HCT116 (cell line): ENCODE measurements around the gene DGKZ. TPM values are rescaled to one million over a fixed set of nuclear protein-coding genes. Genes with fewer than 3 reads are reported as not detected.
A peak's percentile ranks its signal among the peaks of the same experiment; 100 is the strongest.

Source experiments
- ATAC-seq: fragments of 200-7000 bp; cut with Tn5 transposase; 2 replicates; pipeline ENCODE4 v1.9.1; 2020; ENCODE audit warnings: mild to moderate bottlenecking, moderate library complexity
- BruUV-seq: library from RNA; stranded (reverse); fragments of 400-500 nt; replicated peaks from 2 replicates; lab custom pipeline; 2021; lab: Mats Ljungman, UMichigan
- CTCF ChIA-PET: fragments of 300-600 bp; sonication (Branson Sonifier 250); formaldehyde crosslinking; loops from one replicate; lab custom pipeline; 2021; ENCODE audit warnings: antibody characterized with exemption; lab: Charles Lee
- POLR2A ChIA-PET: fragments of 300-600, 350-600 bp; sonication (Branson Sonifier 250); formaldehyde crosslinking; loops from one replicate; lab custom pipeline; 2021; ENCODE audit warnings: antibody characterized with exemption; lab: Charles Lee
- RAD21 ChIA-PET, 2 experiments: fragments of 300-600 bp; sonication (Branson Sonifier 250); formaldehyde crosslinking; loops; one replicate each; lab custom pipeline; 2023; ENCODE audit warnings: low total read pairs in 2 of 2; ENCODE audit not compliant: uncharacterized antibody in 2 of 2, unreplicated experiment in 2 of 2, low non-redundant PET in 1 of 2; lab: Charles Lee
- DNase-seq: peaks from one replicate; pipeline ENCODE4 v3.0.0-alpha.2; 2010; ENCODE audit warnings: low read depth, low spot score
- H2AFZ ChIP-seq: fragments of 200-600 bp; shearing (Covaris generic), sonication (generic); 2 replicates; pipeline ENCODE4 v1.6.1; 2017; ENCODE audit warnings: low read depth, mixed run types, mixed read lengths, antibody characterized with exemption, low read length; ENCODE audit not compliant: poor library complexity, severe bottlenecking
- H3K27ac ChIP-seq: 2 replicates; pipeline ENCODE4 v1.5.1; 2012; ENCODE audit warnings: low read depth, low read length
- H3K27me3 ChIP-seq: fragments of 200-600 bp; sonication (generic); 2 replicates; pipeline ENCODE4 v1.6.1; 2016; ENCODE audit warnings: mixed run types, low read length, mixed read lengths; ENCODE audit not compliant: insufficient read depth
- H3K36me3 ChIP-seq, 2 experiments: fragments of 200-500 bp in 1 of 2; fragments of 200-600 bp in 1 of 2; sonication (Bioruptor generic) in 1 of 2; sonication (generic) in 1 of 2; 2 replicates each; pipeline versions ENCODE4 v1.5.1 to v1.6.1; 2014 to 2016; ENCODE audit warnings: low read length in 2 of 2, inconsistent platforms in 1 of 2, mixed read lengths in 1 of 2, mixed run types in 1 of 2; ENCODE audit not compliant: insufficient read depth in 2 of 2, control insufficient read depth in 1 of 2
- H3K4me1 ChIP-seq, 2 experiments: fragments of 200-600 bp in 1 of 2; sonication (generic) in 1 of 2; 2 replicates each; pipeline versions ENCODE4 v1.5.1 to v1.6.1; 2012 to 2017; ENCODE audit warnings: low read length in 2 of 2, inconsistent platforms in 1 of 2, mild to moderate bottlenecking in 1 of 2, mixed read lengths in 1 of 2, mixed run types in 1 of 2, moderate library complexity in 1 of 2; ENCODE audit not compliant: insufficient read depth in 2 of 2, control insufficient read depth in 1 of 2
- H3K4me2 ChIP-seq: fragments of 200-600 bp; sonication (generic); 2 replicates; pipeline ENCODE4 v1.6.1; 2017; ENCODE audit warnings: mixed run types, low read length, mixed read lengths
- H3K4me3 ChIP-seq, 2 experiments: fragments of 200-600 bp in 1 of 2; sonication (generic) in 1 of 2; replicated peaks in 1 of 2; 2 replicates each; pipeline ENCODE4 v1.5.1; 2011 to 2016; ENCODE audit warnings: low read length in 2 of 2, control low read depth in 1 of 2, low read depth in 1 of 2, mild to moderate bottlenecking in 1 of 2, mixed read lengths in 1 of 2, mixed run types in 1 of 2
- H3K79me2 ChIP-seq: fragments of 200-600 bp; sonication (generic); 2 replicates; pipeline ENCODE4 v1.6.1; 2017; ENCODE audit warnings: mild to moderate bottlenecking, mixed run types, low read length, moderate library complexity, mixed read lengths; ENCODE audit not compliant: insufficient read depth
- H3K9ac ChIP-seq: fragments of 200-600 bp; sonication (generic); 2 replicates; pipeline ENCODE4 v1.6.1; 2016; ENCODE audit warnings: low read length, mixed read lengths
- H3K9me2 ChIP-seq: fragments of 200-600 bp; sonication (generic), shearing (Covaris generic); 2 replicates; pipeline ENCODE4 v1.6.1; 2017; ENCODE audit warnings: mixed run types, mild to moderate bottlenecking, moderate library complexity; ENCODE audit not compliant: insufficient read depth
- H3K9me3 ChIP-seq, 2 experiments: fragments of 200-500 bp in 1 of 2; fragments of 200-600 bp in 1 of 2; sonication (Bioruptor generic) in 1 of 2; sonication (generic) in 1 of 2; 2 replicates each; pipeline ENCODE4 v1.6.1; 2014 to 2017; ENCODE audit warnings: low read length in 2 of 2, mixed read lengths in 2 of 2, inconsistent platforms in 1 of 2, low read depth in 1 of 2, mild to moderate bottlenecking in 1 of 2, mixed run types in 1 of 2, moderate library complexity in 1 of 2; ENCODE audit not compliant: control insufficient read depth in 1 of 2, insufficient read depth in 1 of 2
- H4K20me1 ChIP-seq: fragments of 200-600 bp; sonication (generic), shearing (Covaris generic); 2 replicates; pipeline ENCODE4 v1.6.1; 2017; ENCODE audit warnings: mixed run types, mild to moderate bottlenecking, moderate library complexity; ENCODE audit not compliant: insufficient read depth
- EGR1 ChIP-seq: IDR thresholded peaks from 2 replicates; pipeline ENCODE4 v1.6.1; 2012; ENCODE audit warnings: low read depth
- EZH2phosphoT487 ChIP-seq: fragments of 200-600 bp; IDR thresholded peaks from 2 replicates; pipeline ENCODE4 v1.6.1; 2018; ENCODE audit warnings: antibody characterized with exemption, borderline replicate concordance
- FOSL1 ChIP-seq: IDR thresholded peaks from 2 replicates; pipeline ENCODE4 v1.6.1; 2012; ENCODE audit warnings: low read depth
- JUND ChIP-seq: IDR thresholded peaks from 2 replicates; pipeline ENCODE4 v1.6.1; 2012
- POLR2A ChIP-seq: IDR thresholded peaks from 2 replicates; pipeline ENCODE4 v1.7.0; 2011; ENCODE audit warnings: borderline replicate concordance; ENCODE audit not compliant: insufficient read depth, insufficient read length; ENCODE audit errors: extremely low read depth
- POLR2AphosphoS5 ChIP-seq: IDR thresholded peaks from 2 replicates; pipeline ENCODE4 v1.6.1; 2011; ENCODE audit warnings: mild to moderate bottlenecking, low read depth, low read length, moderate library complexity
- RAD21 ChIP-seq: IDR thresholded peaks from 2 replicates; pipeline ENCODE4 v1.6.1; 2012; ENCODE audit warnings: low read depth, mild to moderate bottlenecking
- SP1 ChIP-seq: IDR thresholded peaks from 2 replicates; pipeline ENCODE4 v1.6.1; 2012; ENCODE audit warnings: low read depth
- SRF ChIP-seq: IDR thresholded peaks from 2 replicates; pipeline ENCODE4 v1.6.1; 2012; ENCODE audit warnings: low read depth
- ZNF274 ChIP-seq: fragments of 200-500 bp; sonication (Bioruptor generic); IDR thresholded peaks from 2 replicates; pipeline ENCODE4 v1.6.1; 2014; ENCODE audit warnings: mild to moderate bottlenecking, low read depth, low read length, inconsistent platforms
- intact Hi-C: fragments of 100-400 bp; cut with micrococcal nuclease; formaldehyde crosslinking; loops from 2 replicates; pipeline ENCODE4 v1.10.0; 2022
- total RNA-seq: library from RNA; stranded (reverse); gene quantifications from one replicate; pipeline ENCODE4 v1.2.1, GENCODE V29; 2021; ENCODE audit not compliant: unreplicated experiment
- TF ChIP-seq, protein P1 (sequence below): IDR thresholded peaks from 2 replicates; pipeline ENCODE4 v1.6.1; 2012
- TF ChIP-seq, protein P2 (sequence below), 3 experiments: fragments of 200-600 bp in 1 of 3; sonication (generic) in 1 of 3; IDR thresholded peaks in 2 of 3; conservative IDR thresholded peaks in 1 of 3; 2 replicates each; pipeline ENCODE4 v1.5.1; 2012 to 2017; ENCODE audit warnings: low read depth in 2 of 3, low read length in 2 of 3, antibody characterized with exemption in 1 of 3, borderline replicate concordance in 1 of 3, control low read depth in 1 of 3, mild to moderate bottlenecking in 1 of 3, mixed read lengths in 1 of 3, mixed run types in 1 of 3, moderate library complexity in 1 of 3; ENCODE audit not compliant: insufficient read depth in 1 of 3
- TF ChIP-seq, protein P3 (sequence below): IDR thresholded peaks from 2 replicates; pipeline ENCODE4 v1.6.1; 2012

Gene DGKZ
- total RNA-seq, 1 experiment from 2014 or later, result 70.2 TPM

DNA sequence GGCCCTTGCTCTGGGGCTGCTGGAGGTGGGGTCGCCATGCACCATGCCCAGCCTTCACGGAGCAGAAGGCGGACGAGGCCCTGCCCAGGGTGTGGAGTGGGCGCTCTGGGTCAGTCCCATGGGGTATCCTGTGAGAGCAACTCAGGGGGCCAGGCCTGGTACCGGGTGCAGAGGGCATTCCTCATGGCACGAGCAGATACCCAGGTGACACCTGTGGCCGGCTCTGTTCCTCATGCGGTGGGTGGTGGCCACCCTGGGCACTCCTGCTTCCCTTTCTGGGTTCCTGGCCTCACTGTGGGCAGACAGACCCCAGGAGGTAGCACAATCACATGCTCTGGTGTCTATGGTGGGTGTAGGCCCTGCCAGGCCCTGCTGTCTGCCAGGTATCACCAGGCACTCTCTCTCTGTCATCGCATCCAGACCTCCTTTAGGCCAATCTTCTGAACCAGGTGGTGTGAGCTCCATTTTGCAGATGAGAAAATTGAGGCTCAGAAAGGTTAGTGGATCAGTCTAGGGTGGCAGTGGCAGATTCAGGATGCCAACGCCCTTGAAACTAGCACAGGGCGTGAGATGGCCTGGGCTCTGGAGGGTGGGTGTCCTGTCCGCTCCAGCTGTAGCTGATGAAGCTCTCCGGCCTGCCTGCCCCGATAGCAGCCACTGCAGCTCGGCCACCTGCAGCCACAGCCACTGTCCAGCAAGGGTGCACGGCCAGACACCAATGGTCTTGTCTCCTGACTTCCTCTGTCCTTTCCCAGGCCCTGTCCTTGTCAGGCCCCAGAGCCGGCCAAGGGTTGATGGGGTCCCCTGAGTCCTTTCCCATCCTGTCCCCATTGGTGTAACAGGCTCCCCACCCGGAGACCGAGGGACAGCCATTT lies 15.1 kb downstream of the DGKZ start:
- POLR2A ChIA-PET, result no interaction called here
- H3K9me3 ChIP-seq, result no peaks in the 10 kb centered on the region
- peak overlapping the region; percentile 52 for H3K9ac ChIP-seq
- no peaks in the 10 kb centered on the region for H3K36me3 ChIP-seq
- intact Hi-C loops, result no loop called here
- no peaks in the 10 kb centered on the region for H3K9me2 ChIP-seq
- TF ChIP-seq RAD21, result no peak
- no peak for TF ChIP-seq EZH2phosphoT487
- TF ChIP-seq SP1, result no peak
- TF ChIP-seq POLR2A, result no peak
- TF ChIP-seq, protein P1, sequence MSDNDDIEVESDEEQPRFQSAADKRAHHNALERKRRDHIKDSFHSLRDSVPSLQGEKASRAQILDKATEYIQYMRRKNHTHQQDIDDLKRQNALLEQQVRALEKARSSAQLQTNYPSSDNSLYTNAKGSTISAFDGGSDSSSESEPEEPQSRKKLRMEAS, result no peak
- no peak for TF ChIP-seq ZNF274
- TF ChIP-seq, protein P2, sequence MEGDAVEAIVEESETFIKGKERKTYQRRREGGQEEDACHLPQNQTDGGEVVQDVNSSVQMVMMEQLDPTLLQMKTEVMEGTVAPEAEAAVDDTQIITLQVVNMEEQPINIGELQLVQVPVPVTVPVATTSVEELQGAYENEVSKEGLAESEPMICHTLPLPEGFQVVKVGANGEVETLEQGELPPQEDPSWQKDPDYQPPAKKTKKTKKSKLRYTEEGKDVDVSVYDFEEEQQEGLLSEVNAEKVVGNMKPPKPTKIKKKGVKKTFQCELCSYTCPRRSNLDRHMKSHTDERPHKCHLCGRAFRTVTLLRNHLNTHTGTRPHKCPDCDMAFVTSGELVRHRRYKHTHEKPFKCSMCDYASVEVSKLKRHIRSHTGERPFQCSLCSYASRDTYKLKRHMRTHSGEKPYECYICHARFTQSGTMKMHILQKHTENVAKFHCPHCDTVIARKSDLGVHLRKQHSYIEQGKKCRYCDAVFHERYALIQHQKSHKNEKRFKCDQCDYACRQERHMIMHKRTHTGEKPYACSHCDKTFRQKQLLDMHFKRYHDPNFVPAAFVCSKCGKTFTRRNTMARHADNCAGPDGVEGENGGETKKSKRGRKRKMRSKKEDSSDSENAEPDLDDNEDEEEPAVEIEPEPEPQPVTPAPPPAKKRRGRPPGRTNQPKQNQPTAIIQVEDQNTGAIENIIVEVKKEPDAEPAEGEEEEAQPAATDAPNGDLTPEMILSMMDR (IDR thresholded peaks at IDR 0.05 in 2 of 3, conservative IDR thresholded peaks at IDR 0.05 in 1 of 3; ENCODE audit: borderline replicate concordance in 1 of 3, insufficient read depth in 1 of 3, low read depth in 2 of 3, low read length in 2 of 3), result no peak
- TF ChIP-seq POLR2AphosphoS5, result no peak
- TF ChIP-seq FOSL1, result no peak
- TF ChIP-seq, protein P3, sequence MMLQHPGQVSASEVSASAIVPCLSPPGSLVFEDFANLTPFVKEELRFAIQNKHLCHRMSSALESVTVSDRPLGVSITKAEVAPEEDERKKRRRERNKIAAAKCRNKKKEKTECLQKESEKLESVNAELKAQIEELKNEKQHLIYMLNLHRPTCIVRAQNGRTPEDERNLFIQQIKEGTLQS, result no peak
- no peak for TF ChIP-seq EGR1
- TF ChIP-seq SRF, result no peak
- TF ChIP-seq JUND, result no peak
- no TSS peak for BruUV-seq
- no peak overlapping the region for H2AFZ ChIP-seq
- RAD21 ChIA-PET, result no interaction called here
- H3K4me1 ChIP-seq, result peaks cover 20 to 47% of the 10 kb centered on the region in 2 experiments
- peak overlapping the region; percentile 47 for H3K27ac ChIP-seq
- H3K79me2 ChIP-seq, result peaks cover 54% of the 10 kb centered on the region
- no peaks in the 10 kb centered on the region for H3K27me3 ChIP-seq
- ATAC-seq (no peak), DNase-seq (no peak)
- CTCF ChIA-PET, result interaction anchor here (1.6 to 2.5 kb wide), 3 partner anchors 10 to 21 kb away, joined by 6 to 10 read pairs (median 7); no protein-coding TSS in a partner anchor
- H3K4me2 ChIP-seq, result peak overlapping the region; percentile 64
- no peaks in the 10 kb centered on the region for H4K20me1 ChIP-seq
- H3K4me3 ChIP-seq, result peak overlapping the region in 1 of 2 experiments; percentile 16; a peak in 1 of 4 replicates
